ENCODE results near the gene MORC2.

GRCh38 chr22:30949934-30950660 is 18.5 kb downstream of the MORC2 start:
- TF ChIP-seq, protein P1, sequence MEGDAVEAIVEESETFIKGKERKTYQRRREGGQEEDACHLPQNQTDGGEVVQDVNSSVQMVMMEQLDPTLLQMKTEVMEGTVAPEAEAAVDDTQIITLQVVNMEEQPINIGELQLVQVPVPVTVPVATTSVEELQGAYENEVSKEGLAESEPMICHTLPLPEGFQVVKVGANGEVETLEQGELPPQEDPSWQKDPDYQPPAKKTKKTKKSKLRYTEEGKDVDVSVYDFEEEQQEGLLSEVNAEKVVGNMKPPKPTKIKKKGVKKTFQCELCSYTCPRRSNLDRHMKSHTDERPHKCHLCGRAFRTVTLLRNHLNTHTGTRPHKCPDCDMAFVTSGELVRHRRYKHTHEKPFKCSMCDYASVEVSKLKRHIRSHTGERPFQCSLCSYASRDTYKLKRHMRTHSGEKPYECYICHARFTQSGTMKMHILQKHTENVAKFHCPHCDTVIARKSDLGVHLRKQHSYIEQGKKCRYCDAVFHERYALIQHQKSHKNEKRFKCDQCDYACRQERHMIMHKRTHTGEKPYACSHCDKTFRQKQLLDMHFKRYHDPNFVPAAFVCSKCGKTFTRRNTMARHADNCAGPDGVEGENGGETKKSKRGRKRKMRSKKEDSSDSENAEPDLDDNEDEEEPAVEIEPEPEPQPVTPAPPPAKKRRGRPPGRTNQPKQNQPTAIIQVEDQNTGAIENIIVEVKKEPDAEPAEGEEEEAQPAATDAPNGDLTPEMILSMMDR (IDR thresholded peaks at IDR 0.05) = no peak
- TF ChIP-seq POLR2A (IDR thresholded peaks at IDR 0.05) = no peak

Measured in adrenal gland (tissue), 5 donors.